Esophagus squamous epithelium (tissue), 4 donors: ENCODE measurements around the gene CCNL2.

Source experiments
- POLR2A ChIP-seq, 4 donors: fragments of 450-650 bp; IDR thresholded peaks; one replicate each; pipeline ENCODE4 v1.6.1; 2017; ENCODE audit warnings: antibody characterized with exemption in 4 of 4, mild to moderate bottlenecking in 4 of 4, moderate library complexity in 3 of 4
- TF ChIP-seq, protein P1 (sequence below), 6 experiments: fragments of 450-650 bp in 4 of 6; fragments of 200-600 bp in 2 of 6; sonication (generic) in 2 of 6; IDR thresholded peaks; one replicate each; pipeline ENCODE4 v1.5.1; 2016 to 2019; ENCODE audit warnings: antibody characterized with exemption in 6 of 6, mild to moderate bottlenecking in 4 of 6, moderate library complexity in 4 of 6

DNA sequence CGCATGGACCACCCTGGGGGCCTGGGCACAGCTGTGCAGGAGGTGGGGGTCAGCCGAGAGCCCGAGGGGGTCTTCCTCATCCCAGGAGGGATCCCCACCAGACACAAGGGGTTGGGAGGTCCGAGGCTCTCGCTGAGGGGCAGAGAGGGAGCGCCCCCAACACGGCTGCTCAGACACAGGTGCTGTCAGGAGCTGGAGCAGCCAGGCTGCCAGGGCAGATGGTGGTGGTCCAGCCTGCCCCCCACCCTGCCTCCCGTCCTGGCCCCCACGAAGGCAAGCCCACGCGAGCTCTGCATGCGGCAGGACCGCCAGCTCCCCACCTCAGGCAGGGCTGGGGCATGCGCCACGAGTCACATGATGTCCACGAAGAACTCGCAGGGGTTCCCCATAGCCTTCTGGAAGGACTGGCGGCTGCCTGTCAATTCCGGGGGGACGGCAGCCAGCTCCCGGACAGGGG is 63.3 kb downstream of the CCNL2 start:
- TF ChIP-seq, protein P1, sequence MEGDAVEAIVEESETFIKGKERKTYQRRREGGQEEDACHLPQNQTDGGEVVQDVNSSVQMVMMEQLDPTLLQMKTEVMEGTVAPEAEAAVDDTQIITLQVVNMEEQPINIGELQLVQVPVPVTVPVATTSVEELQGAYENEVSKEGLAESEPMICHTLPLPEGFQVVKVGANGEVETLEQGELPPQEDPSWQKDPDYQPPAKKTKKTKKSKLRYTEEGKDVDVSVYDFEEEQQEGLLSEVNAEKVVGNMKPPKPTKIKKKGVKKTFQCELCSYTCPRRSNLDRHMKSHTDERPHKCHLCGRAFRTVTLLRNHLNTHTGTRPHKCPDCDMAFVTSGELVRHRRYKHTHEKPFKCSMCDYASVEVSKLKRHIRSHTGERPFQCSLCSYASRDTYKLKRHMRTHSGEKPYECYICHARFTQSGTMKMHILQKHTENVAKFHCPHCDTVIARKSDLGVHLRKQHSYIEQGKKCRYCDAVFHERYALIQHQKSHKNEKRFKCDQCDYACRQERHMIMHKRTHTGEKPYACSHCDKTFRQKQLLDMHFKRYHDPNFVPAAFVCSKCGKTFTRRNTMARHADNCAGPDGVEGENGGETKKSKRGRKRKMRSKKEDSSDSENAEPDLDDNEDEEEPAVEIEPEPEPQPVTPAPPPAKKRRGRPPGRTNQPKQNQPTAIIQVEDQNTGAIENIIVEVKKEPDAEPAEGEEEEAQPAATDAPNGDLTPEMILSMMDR (IDR thresholded peaks at IDR 0.05): no peak
- TF ChIP-seq POLR2A (IDR thresholded peaks at IDR 0.05): no peak
